ENCODE results near the gene WDR38.

GRCh38 chr9:124841075-124841821 lies 12.0 kb upstream of the WDR38 start:
- no peak for TF ChIP-seq CTCF (IDR thresholded peaks at IDR 0.05)
- no peak for TF ChIP-seq POLR2A (IDR thresholded peaks at IDR 0.05)

Data from breast epithelium (tissue), 3 donors.